Natural killer cell treated with Interleukin-12 subunit alpha and Interleukin-12 subunit beta and Interleukin-15 and Interleukin-18, amount 100 ng/mL, for 72 hours (primary cell): ENCODE results near the gene GRIN3B. TPM values are rescaled to one million over a fixed set of nuclear protein-coding genes. Genes with fewer than 3 reads are reported as not detected.

ENCODE experiments used
- ATAC-seq, 2 donors: fragments of 150-1000 bp; cut with Tn5 transposase in 1 of 2; sonication (Bioruptor Pico), chemical (Tn5 transposase) in 1 of 2; 2 replicates each; pipeline ENCODE4 v1.10.0; 2021
- DNase-seq: peaks from one replicate; pipeline ENCODE4 v3.0.0; 2022; ENCODE audit warnings: low spot score
- H3K27ac Mint-ChIP-seq, 2 donors: 1 replicate in 1 of 2; 2 replicates in 1 of 2; pipeline ENCODE4 v1.8.0; 2022; ENCODE audit warnings: mixed read lengths in 2 of 2, mild to moderate bottlenecking in 1 of 2, moderate library complexity in 1 of 2
- H3K27me3 Mint-ChIP-seq, 2 donors: 1 replicate in 1 of 2; 2 replicates in 1 of 2; pipeline ENCODE4 v1.8.0; 2022; ENCODE audit warnings: mixed read lengths in 2 of 2
- H3K36me3 Mint-ChIP-seq: one replicate; pipeline ENCODE4 v1.8.0; 2022; ENCODE audit warnings: mixed read lengths
- H3K4me1 Mint-ChIP-seq, 2 donors: 1 replicate in 1 of 2; 2 replicates in 1 of 2; pipeline ENCODE4 v1.8.0; 2022; ENCODE audit warnings: low read depth in 2 of 2, mixed read lengths in 2 of 2, mild to moderate bottlenecking in 1 of 2
- H3K4me3 Mint-ChIP-seq: one replicate; pipeline ENCODE4 v1.8.0; 2022; ENCODE audit warnings: mixed read lengths
- H3K9me3 Mint-ChIP-seq: 2 replicates; pipeline ENCODE4 v1.8.0; 2022; ENCODE audit warnings: mixed read lengths
- total RNA-seq, 2 donors: library from RNA; stranded (reverse); gene quantifications; one replicate each; pipeline ENCODE4 v1.2.3, GENCODE V29; 2022

The GRIN3B gene
- total RNA-seq, 2 donors from 2014 or later = not detected

GRCh38 chr19:991174-991931 lies 8.9 kb upstream of the GRIN3B start:
- H3K9me3 Mint-ChIP-seq = no peaks in the 10 kb centered on the region
- H3K4me3 Mint-ChIP-seq = no peak overlapping the region
- no peaks in the 10 kb centered on the region for H3K36me3 Mint-ChIP-seq
- H3K27ac Mint-ChIP-seq = no peak overlapping the region
- DNase-seq (no peak), ATAC-seq (peak; percentile 73 to 87)
- H3K4me1 Mint-ChIP-seq = peaks cover 0 to 16% of the 10 kb centered on the region in 2 donors
- H3K27me3 Mint-ChIP-seq = no peaks in the 10 kb centered on the region

- Mint-ChIP-seq H3K27me3 (no peaks in the 10 kb centered on the region), H3K36me3 (no peaks in the 10 kb centered on the region), H3K9me3 (no peaks in the 10 kb centered on the region), H3K4me1 (peaks cover 0 to 13% of the 10 kb centered on the region in 2 donors), H3K4me3 (no peak overlapping the region), H3K27ac (peak overlapping the region in 1 of 2 donors; percentile 58)
- ATAC-seq (no peak), DNase-seq (no peak)
These were observed 8.1 kb upstream of the GRIN3B start for GRCh38 chr19:991932-992669.

GRCh38 chr19:992670-993055 lies 7.6 kb upstream of the GRIN3B start:
- no peak for DNase-seq
- Mint-ChIP-seq H3K9me3 (no peaks in the 10 kb centered on the region), H3K4me3 (no peak overlapping the region), H3K36me3 (no peaks in the 10 kb centered on the region), H3K27ac (peak overlapping the region in 1 of 2 donors; percentile 58), H3K27me3 (no peaks in the 10 kb centered on the region), H3K4me1 (peaks cover 0 to 13% of the 10 kb centered on the region in 2 donors)
- no peak for ATAC-seq

- ATAC-seq (no peak), DNase-seq (no peak)
- H3K4me1 Mint-ChIP-seq = peaks cover 0 to 13% of the 10 kb centered on the region in 2 donors
- H3K9me3 Mint-ChIP-seq = no peaks in the 10 kb centered on the region
- H3K27me3 Mint-ChIP-seq = peaks cover 0 to 3% of the 10 kb centered on the region in 2 donors
- no peak overlapping the region for H3K4me3 Mint-ChIP-seq
- H3K27ac Mint-ChIP-seq = no peak overlapping the region
- no peaks in the 10 kb centered on the region for H3K36me3 Mint-ChIP-seq
These were observed 6.8 kb upstream of the GRIN3B start for GRCh38 chr19:993361-993830.

GRCh38 chr19:993831-994393 lies 6.3 kb upstream of the GRIN3B start:
- peaks cover 4 to 5% of the 10 kb centered on the region in 2 donors for H3K27me3 Mint-ChIP-seq
- no peaks in the 10 kb centered on the region for H3K36me3 Mint-ChIP-seq
- no peak for ATAC-seq
- no peak overlapping the region for H3K4me3 Mint-ChIP-seq
- peaks cover 0 to 10% of the 10 kb centered on the region in 2 donors for H3K4me1 Mint-ChIP-seq
- H3K27ac Mint-ChIP-seq = no peak overlapping the region
- H3K9me3 Mint-ChIP-seq = no peaks in the 10 kb centered on the region
- no peak for DNase-seq

- H3K27ac Mint-ChIP-seq = no peak overlapping the region
- no peaks in the 10 kb centered on the region for H3K9me3 Mint-ChIP-seq
- H3K4me1 Mint-ChIP-seq = peaks cover 0 to 10% of the 10 kb centered on the region in 2 donors
- peaks cover 10 to 11% of the 10 kb centered on the region in 2 donors for H3K27me3 Mint-ChIP-seq
- H3K36me3 Mint-ChIP-seq = no peaks in the 10 kb centered on the region
- no peak for DNase-seq
- ATAC-seq = no peak
- H3K4me3 Mint-ChIP-seq = no peak overlapping the region
These were observed 5.7 kb upstream of the GRIN3B start for GRCh38 chr19:994516-994915.

- Mint-ChIP-seq H3K36me3 (no peaks in the 10 kb centered on the region), H3K4me1 (peaks cover 0 to 10% of the 10 kb centered on the region in 2 donors), H3K4me3 (no peak overlapping the region), H3K9me3 (no peaks in the 10 kb centered on the region), H3K27me3 (peaks cover 10 to 11% of the 10 kb centered on the region in 2 donors), H3K27ac (no peak overlapping the region)
- DNase-seq (no peak), ATAC-seq (no peak)
These were observed 5.0 kb upstream of the GRIN3B start for GRCh38 chr19:995051-995827.

- Mint-ChIP-seq H3K36me3 (no peaks in the 10 kb centered on the region), H3K9me3 (no peaks in the 10 kb centered on the region), H3K4me3 (no peak overlapping the region), H3K27me3 (peaks cover 10 to 11% of the 10 kb centered on the region in 2 donors), H3K27ac (no peak overlapping the region), H3K4me1 (peaks cover 0 to 10% of the 10 kb centered on the region in 2 donors)
- ATAC-seq (peak in 1 of 2 donors; percentile 29), DNase-seq (no peak)
These were observed 4.0 kb upstream of the GRIN3B start for GRCh38 chr19:996051-996838.

- DNase-seq (no peak), ATAC-seq (no peak)
- H3K27me3 Mint-ChIP-seq = peaks cover 15 to 18% of the 10 kb centered on the region in 2 donors
- no peaks in the 10 kb centered on the region for H3K36me3 Mint-ChIP-seq
- H3K4me1 Mint-ChIP-seq = peaks cover 6 to 11% of the 10 kb centered on the region in 2 donors
- no peaks in the 10 kb centered on the region for H3K9me3 Mint-ChIP-seq
- no peak overlapping the region for H3K4me3 Mint-ChIP-seq
- H3K27ac Mint-ChIP-seq = no peak overlapping the region
These were observed 2.2 kb upstream of the GRIN3B start for GRCh38 chr19:998064-998463.

GRCh38 chr19:999379-999719 lies 870 bp upstream of the GRIN3B start:
- ATAC-seq (no peak), DNase-seq (no peak)
- no peaks in the 10 kb centered on the region for H3K9me3 Mint-ChIP-seq
- no peaks in the 10 kb centered on the region for H3K36me3 Mint-ChIP-seq
- H3K4me1 Mint-ChIP-seq = peaks cover 6 to 11% of the 10 kb centered on the region in 2 donors
- H3K4me3 Mint-ChIP-seq = no peak overlapping the region
- H3K27me3 Mint-ChIP-seq = peaks cover 15 to 18% of the 10 kb centered on the region in 2 donors
- H3K27ac Mint-ChIP-seq = no peak overlapping the region

- Mint-ChIP-seq H3K4me1 (peaks cover 6 to 11% of the 10 kb centered on the region in 2 donors), H3K9me3 (no peaks in the 10 kb centered on the region), H3K4me3 (no peak overlapping the region), H3K27ac (no peak overlapping the region), H3K27me3 (peaks cover 15 to 18% of the 10 kb centered on the region in 2 donors), H3K36me3 (no peaks in the 10 kb centered on the region)
- DNase-seq (no peak), ATAC-seq (no peak)
These were observed 645 bp downstream of the GRIN3B start for GRCh38 chr19:1000591-1001537.

- Mint-ChIP-seq H3K27me3 (peaks cover 15 to 18% of the 10 kb centered on the region in 2 donors), H3K36me3 (no peaks in the 10 kb centered on the region), H3K27ac (no peak overlapping the region), H3K4me3 (no peak overlapping the region), H3K9me3 (no peaks in the 10 kb centered on the region), H3K4me1 (peaks cover 6 to 8% of the 10 kb centered on the region in 2 donors)
- DNase-seq (no peak), ATAC-seq (peak; percentile 72 to 82)
These were observed 1.4 kb downstream of the GRIN3B start for GRCh38 chr19:1001538-1002166.
